Astrocyte of the spinal cord (primary cell): ENCODE results near the gene CNTROB.

Experiments
- DNase-seq: peaks from one replicate; pipeline ENCODE4 v3.0.0; 2011; ENCODE audit warnings: low read depth, low spot score
- H3K4me3 ChIP-seq: 2 replicates; pipeline ENCODE4 v1.5.1; 2011; ENCODE audit warnings: low read depth, mild to moderate bottlenecking, low read length, moderate library complexity
- CTCF ChIP-seq: IDR thresholded peaks from 2 replicates; pipeline ENCODE4 v1.5.1; 2012; ENCODE audit warnings: low read depth, mild to moderate bottlenecking, low read length, inconsistent platforms
- in situ Hi-C: cut with HindIII; loops from 2 replicates; pipeline ENCODE4 v1.10.0; 2017; ENCODE audit warnings: low sequenced_read_pairs

Gene CNTROB

GRCh38 chr17:7929158-7930023 lies 2.6 kb upstream of the CNTROB start, which contains the start of gene KCNAB3:
Gene KCNAB3, minus strand, starts transcription at chr17:7929856. Its CDS starts 421 bp downstream, at chr17:7929435.
- no peak for TF ChIP-seq CTCF
- H3K4me3 ChIP-seq, result peak within 1 kb of the TSS; percentile 49
- in situ Hi-C loops, result no loop called here
- peak; percentile 74 for DNase-seq

- TF ChIP-seq CTCF, result no peak
- H3K4me3 ChIP-seq, result peak overlapping the region; percentile 97
- in situ Hi-C loops, result no loop called here
- peak; percentile 17 for DNase-seq
Observed at GRCh38 chr17:7930841-7931631, 970 bp upstream of the CNTROB start.

- in situ Hi-C loops, result no loop called here
Observed at GRCh38 chr17:7932483-7932891, 481 bp downstream of the CNTROB start.

GRCh38 chr17:7932949-7933348 lies 943 bp downstream of the CNTROB start:
- in situ Hi-C loops, result no loop called here
- H3K4me3 ChIP-seq, result peak overlapping the region; percentile 97
- peak; percentile 65 for DNase-seq
- peak; percentile 37 for TF ChIP-seq CTCF

More at GRCh38 chr17:7932483-7932891, 481 bp downstream of the CNTROB start:
- TF ChIP-seq CTCF, result no peak
- peak overlapping the region; percentile 97 for H3K4me3 ChIP-seq
- DNase-seq, result peak; percentile 35

- TF ChIP-seq CTCF, result no peak
- H3K4me3 ChIP-seq, result no peak overlapping the region
- DNase-seq, result no peak
- in situ Hi-C loops, result no loop called here
Observed at GRCh38 chr17:7935859-7936258, 3.9 kb downstream of the CNTROB start.

GRCh38 chr17:7940034-7940433 lies 8.0 kb downstream of the CNTROB start:
- in situ Hi-C loops, result no loop called here
- no peak for DNase-seq
- no peak overlapping the region for H3K4me3 ChIP-seq
- no peak for TF ChIP-seq CTCF
